GM12873 (cell line): ENCODE measurements around the gene AGBL4.

Experiments
- CTCF ChIP-seq: IDR thresholded peaks from 2 replicates; pipeline ENCODE4 v1.5.1; 2012; ENCODE audit warnings: low read depth, mild to moderate bottlenecking, moderate library complexity, low read length, control low read depth; ENCODE audit not compliant: insufficient read depth; ENCODE audit errors: missing control alignments

Gene AGBL4

GRCh38 chr1:48677306-48678287, 1346.2 kb downstream of the AGBL4 start:
- TF ChIP-seq CTCF: peak; percentile 89

GRCh38 chr1:48676822-48677221, 1346.9 kb downstream of the AGBL4 start:
- TF ChIP-seq CTCF: no peak

DNA sequence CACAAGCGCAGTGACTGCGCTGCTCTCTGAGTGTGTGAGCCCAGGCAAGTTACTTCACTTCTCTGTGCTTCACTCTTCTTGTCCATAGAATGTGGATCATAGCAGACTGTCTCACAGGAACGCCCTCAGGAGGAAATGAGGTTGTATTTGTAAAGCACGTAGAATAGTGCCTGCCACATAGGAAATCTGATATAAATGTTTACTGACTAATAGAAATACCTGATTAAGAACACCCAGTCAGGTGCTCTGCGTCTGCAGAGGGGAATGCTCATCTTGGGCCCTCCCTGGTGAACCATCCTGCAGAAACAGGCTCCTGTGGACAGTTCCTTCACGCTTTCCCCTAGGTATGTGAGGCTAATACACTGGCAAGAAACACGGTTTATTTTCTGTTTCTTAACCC, 1347.4 kb downstream of the AGBL4 start:
- no peak for TF ChIP-seq CTCF

DNA sequence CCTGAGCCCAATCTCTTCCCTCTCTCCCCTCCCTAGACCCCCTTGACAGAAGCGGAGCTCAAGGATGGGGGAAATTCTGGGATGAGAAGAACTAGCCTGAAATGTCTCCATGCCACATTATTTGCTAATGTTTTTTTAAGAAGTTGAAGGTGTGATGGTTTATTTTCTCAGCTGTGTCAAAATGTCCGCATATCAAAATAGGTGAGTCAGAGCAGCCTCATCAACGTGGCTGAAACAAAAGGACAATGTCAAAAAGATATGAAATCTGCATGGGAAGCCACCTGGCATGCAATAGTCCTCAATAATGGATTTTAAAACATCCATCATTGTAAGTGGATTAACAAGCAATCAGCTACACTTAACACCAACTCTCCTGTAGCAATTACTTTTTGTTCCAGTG, 1348.5 kb downstream of the AGBL4 start:
- TF ChIP-seq CTCF: no peak

DNA sequence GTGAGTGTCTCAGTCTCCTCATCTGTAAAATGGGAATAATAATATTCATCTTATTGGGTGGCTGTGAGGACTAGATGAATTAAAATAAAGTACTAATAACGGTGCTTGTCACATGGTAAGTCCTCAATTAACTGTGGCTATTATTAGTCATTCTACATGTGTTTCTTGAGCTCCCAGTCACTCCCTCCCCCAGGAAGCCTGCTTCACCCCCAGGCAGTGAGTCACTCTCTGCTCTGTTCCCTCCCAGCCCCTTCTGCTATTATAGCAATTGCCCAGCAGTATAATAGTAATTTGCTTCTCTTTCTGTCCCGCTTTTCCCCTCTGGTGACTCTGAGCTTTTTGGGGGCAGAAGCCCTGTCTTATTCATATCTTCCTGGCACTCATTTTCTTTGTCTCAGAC, 1349.1 kb downstream of the AGBL4 start:
- no peak for TF ChIP-seq CTCF

DNA sequence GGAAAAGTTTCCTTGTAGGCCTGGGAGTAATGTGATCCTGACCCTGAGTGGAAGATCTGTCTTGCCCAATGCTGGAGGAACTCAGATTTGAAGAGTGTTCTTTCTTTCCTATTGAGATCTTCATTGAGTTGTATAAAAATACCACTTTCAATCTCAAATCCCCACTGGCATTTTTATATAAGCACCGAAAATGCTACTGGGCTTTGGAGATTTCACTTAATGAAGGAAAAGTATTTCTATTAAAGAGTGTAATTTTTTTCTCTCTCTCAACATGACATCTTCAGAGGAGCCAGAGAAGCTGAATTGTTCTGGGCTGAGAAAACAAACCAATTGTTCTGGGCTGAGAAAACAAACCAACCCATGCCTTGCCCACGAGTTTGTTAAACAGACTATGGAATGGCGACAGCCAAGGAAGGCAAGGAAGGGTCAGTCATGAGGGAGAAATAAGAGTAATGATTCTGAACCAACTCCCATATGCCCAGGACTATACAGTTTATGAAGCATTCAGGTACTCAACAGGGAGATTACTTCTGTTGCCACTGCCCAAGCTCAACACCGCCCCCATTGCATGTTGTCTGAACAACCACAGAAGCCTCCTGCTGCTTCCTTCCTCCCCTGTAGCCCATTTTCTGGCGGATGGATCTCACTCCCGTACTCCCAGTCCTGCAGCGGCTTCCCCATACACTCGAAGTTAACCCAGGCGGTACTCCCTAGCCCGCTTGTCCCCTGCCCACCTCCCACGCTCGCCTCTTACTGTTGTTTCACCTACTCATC, 1350.2 kb downstream of the AGBL4 start:
- peak; percentile 37 for TF ChIP-seq CTCF

GRCh38 chr1:48671578-48671977, 1352.2 kb downstream of the AGBL4 start:
- no peak for TF ChIP-seq CTCF
